Neural cell (in vitro differentiated cells): ENCODE measurements around the gene PTPRG.

Experiments
- RAD21 ChIP-seq: fragments of 450-650 bp; conservative IDR thresholded peaks from 2 replicates; pipeline ENCODE4 v1.6.1; 2014; ENCODE audit warnings: antibody characterized with exemption, mild to moderate bottlenecking, moderate library complexity
- TAF1 ChIP-seq: IDR thresholded peaks from 2 replicates; pipeline ENCODE4 v1.6.1; 2012; ENCODE audit warnings: low read depth
- TF ChIP-seq, protein P1 (sequence below): fragments of 450-650 bp; IDR thresholded peaks from 2 replicates; pipeline ENCODE4 v1.5.1; 2014; ENCODE audit warnings: antibody characterized with exemption, mild to moderate bottlenecking, moderate library complexity; ENCODE audit not compliant: poor library complexity, severe bottlenecking

GRCh38 chr3:62209101-62209500 lies 647.7 kb downstream of the PTPRG start:
- TF ChIP-seq, protein P1, sequence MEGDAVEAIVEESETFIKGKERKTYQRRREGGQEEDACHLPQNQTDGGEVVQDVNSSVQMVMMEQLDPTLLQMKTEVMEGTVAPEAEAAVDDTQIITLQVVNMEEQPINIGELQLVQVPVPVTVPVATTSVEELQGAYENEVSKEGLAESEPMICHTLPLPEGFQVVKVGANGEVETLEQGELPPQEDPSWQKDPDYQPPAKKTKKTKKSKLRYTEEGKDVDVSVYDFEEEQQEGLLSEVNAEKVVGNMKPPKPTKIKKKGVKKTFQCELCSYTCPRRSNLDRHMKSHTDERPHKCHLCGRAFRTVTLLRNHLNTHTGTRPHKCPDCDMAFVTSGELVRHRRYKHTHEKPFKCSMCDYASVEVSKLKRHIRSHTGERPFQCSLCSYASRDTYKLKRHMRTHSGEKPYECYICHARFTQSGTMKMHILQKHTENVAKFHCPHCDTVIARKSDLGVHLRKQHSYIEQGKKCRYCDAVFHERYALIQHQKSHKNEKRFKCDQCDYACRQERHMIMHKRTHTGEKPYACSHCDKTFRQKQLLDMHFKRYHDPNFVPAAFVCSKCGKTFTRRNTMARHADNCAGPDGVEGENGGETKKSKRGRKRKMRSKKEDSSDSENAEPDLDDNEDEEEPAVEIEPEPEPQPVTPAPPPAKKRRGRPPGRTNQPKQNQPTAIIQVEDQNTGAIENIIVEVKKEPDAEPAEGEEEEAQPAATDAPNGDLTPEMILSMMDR: no peak
- no peak for TF ChIP-seq RAD21
- TF ChIP-seq TAF1: no peak
